H9 (cell line): Measurements from ENCODE around the gene FARP2. TPM values are rescaled to one million over a fixed set of nuclear protein-coding genes. Genes with fewer than 3 reads are reported as not detected.
A peak's percentile ranks its signal among the peaks of the same experiment; 100 is the strongest.

Experiments
- DNase-seq: peaks from one replicate; pipeline ENCODE4 v3.0.0-alpha.2; 2017
- H2AFZ ChIP-seq: one replicate; pipeline ENCODE4 v1.6.1; 2013; ENCODE audit warnings: mild to moderate bottlenecking, low read length, control low read depth, moderate library complexity
- H2AK5ac ChIP-seq: 2 replicates; pipeline ENCODE4 v1.6.1; 2013; ENCODE audit warnings: low read length, control low read depth, mixed read lengths; ENCODE audit not compliant: insufficient read length
- H2BK120ac ChIP-seq: one replicate; pipeline ENCODE4 v1.6.1; 2013; ENCODE audit warnings: low read depth, mild to moderate bottlenecking, low read length, control low read depth, inconsistent platforms; ENCODE audit not compliant: poor library complexity, severe bottlenecking
- H2BK12ac ChIP-seq: 2 replicates; pipeline ENCODE4 v1.6.1; 2013; ENCODE audit warnings: low read length, control low read depth, mixed read lengths, low read depth; ENCODE audit not compliant: insufficient read length
- H2BK15ac ChIP-seq: 2 replicates; pipeline ENCODE4 v1.6.1; 2013; ENCODE audit warnings: low read depth, low read length, control low read depth
- H2BK20ac ChIP-seq: one replicate; pipeline ENCODE4 v1.6.1; 2013; ENCODE audit warnings: low read depth, mild to moderate bottlenecking, low read length, control low read depth, inconsistent platforms; ENCODE audit not compliant: poor library complexity, severe bottlenecking
- H2BK5ac ChIP-seq: 2 replicates; pipeline ENCODE4 v1.6.1; 2013; ENCODE audit warnings: low read length, control low read depth, mixed read lengths; ENCODE audit not compliant: insufficient read length
- H3K14ac ChIP-seq: 2 replicates; pipeline ENCODE4 v1.6.1; 2013; ENCODE audit warnings: low read length, control low read depth; ENCODE audit not compliant: insufficient read depth
- H3K18ac ChIP-seq: 2 replicates; pipeline ENCODE4 v1.6.1; 2013; ENCODE audit warnings: low read depth, mild to moderate bottlenecking, mixed read lengths, low read length, control low read depth; ENCODE audit not compliant: insufficient read length
- H3K23ac ChIP-seq: 2 replicates; pipeline ENCODE4 v1.6.1; 2013; ENCODE audit warnings: low read length, control low read depth, mixed read lengths, low read depth; ENCODE audit not compliant: insufficient read length
- H3K23me2 ChIP-seq: 2 replicates; pipeline ENCODE4 v1.6.1; 2013; ENCODE audit warnings: low read depth, mild to moderate bottlenecking, mixed read lengths, low read length, control low read depth; ENCODE audit not compliant: insufficient read length, poor library complexity, severe bottlenecking
- H3K27ac ChIP-seq: 2 replicates; pipeline ENCODE4 v1.5.1; 2013; ENCODE audit warnings: low read length, control low read depth, mixed read lengths, low read depth; ENCODE audit not compliant: insufficient read length
- H3K27me3 ChIP-seq: 2 replicates; pipeline ENCODE4 v1.6.1; 2013; ENCODE audit warnings: low read length, control low read depth, inconsistent platforms; ENCODE audit not compliant: insufficient read depth
- H3K4ac ChIP-seq: 2 replicates; pipeline ENCODE4 v1.6.1; 2013; ENCODE audit warnings: low read depth, mild to moderate bottlenecking, control low read depth, inconsistent platforms, low read length, moderate library complexity
- H3K4me1 ChIP-seq: 2 replicates; pipeline ENCODE4 v1.6.1; 2013; ENCODE audit warnings: low read length, control low read depth, inconsistent platforms; ENCODE audit not compliant: insufficient read depth
- H3K4me2 ChIP-seq: 2 replicates; pipeline ENCODE4 v1.6.1; 2013; ENCODE audit warnings: low read length, control low read depth, mixed read lengths; ENCODE audit not compliant: insufficient read length, insufficient read depth
- H3K56ac ChIP-seq: 2 replicates; pipeline ENCODE4 v1.6.1; 2013; ENCODE audit warnings: low read depth, mild to moderate bottlenecking, mixed read lengths, low read length, control low read depth; ENCODE audit not compliant: insufficient read length
- H3K79me1 ChIP-seq: 2 replicates; pipeline ENCODE4 v1.6.1; 2013; ENCODE audit warnings: low read depth, mild to moderate bottlenecking, moderate library complexity, low read length, control low read depth, inconsistent platforms; ENCODE audit not compliant: insufficient read depth, poor library complexity, severe bottlenecking
- H3K79me2 ChIP-seq: 2 replicates; pipeline ENCODE4 v1.6.1; 2013; ENCODE audit warnings: low read length, control low read depth, inconsistent platforms; ENCODE audit not compliant: insufficient read depth
- H3K9ac ChIP-seq: 2 replicates; pipeline ENCODE4 v1.6.1; 2013; ENCODE audit warnings: low read length, control low read depth, mixed read lengths; ENCODE audit not compliant: insufficient read length; ENCODE audit errors: extremely low read depth
- H3K9me3 ChIP-seq: one replicate; pipeline ENCODE4 v1.6.1; 2013; ENCODE audit warnings: low read depth, low read length, inconsistent platforms; ENCODE audit not compliant: control insufficient read depth
- H3T11ph ChIP-seq: one replicate; pipeline ENCODE4 v1.6.1; 2013; ENCODE audit warnings: mild to moderate bottlenecking, low read length, control low read depth, inconsistent platforms
- H4K20me1 ChIP-seq: one replicate; pipeline ENCODE4 v1.6.1; 2013; ENCODE audit not compliant: control insufficient read depth, insufficient read length, insufficient read depth
- H4K5ac ChIP-seq: 2 replicates; pipeline ENCODE4 v1.6.1; 2013; ENCODE audit warnings: low read depth, mild to moderate bottlenecking, mixed read lengths, low read length, control low read depth; ENCODE audit not compliant: insufficient read length
- H4K8ac ChIP-seq: replicated peaks from 2 replicates; pipeline ENCODE4 v1.6.1; 2013; ENCODE audit warnings: low read length, control low read depth, mixed read lengths, low read depth; ENCODE audit not compliant: insufficient read length
- H4K91ac ChIP-seq: 2 replicates; pipeline ENCODE4 v1.6.1; 2013; ENCODE audit warnings: low read depth, mild to moderate bottlenecking, moderate library complexity, mixed read lengths, low read length, control low read depth; ENCODE audit not compliant: insufficient read length
- H3K27ac Mint-ChIP-seq, 3 experiments: 2 replicates in 2 of 3; 3 replicates in 1 of 3; pipeline ENCODE4 v1.8.0; 2020 to 2021; ENCODE audit warnings: mixed read lengths in 3 of 3, mild to moderate bottlenecking in 1 of 3, moderate library complexity in 1 of 3
- H3K27me3 Mint-ChIP-seq: 2 replicates; pipeline ENCODE4 v1.8.0; 2021; ENCODE audit warnings: low read depth, mild to moderate bottlenecking, moderate library complexity, mixed read lengths
- H3K36me3 Mint-ChIP-seq, 3 experiments: 2 replicates in 2 of 3; 3 replicates in 1 of 3; pipeline ENCODE4 v1.8.0; 2020 to 2021; ENCODE audit warnings: low read depth in 3 of 3, mixed read lengths in 3 of 3; ENCODE audit not compliant: insufficient read depth in 1 of 3
- H3K4me1 Mint-ChIP-seq, 2 experiments: 2 replicates each; pipeline ENCODE4 v1.8.0; 2020; ENCODE audit warnings: mixed read lengths in 2 of 2
- H3K4me3 Mint-ChIP-seq, 2 experiments: 2 replicates in 1 of 2; 3 replicates in 1 of 2; pipeline ENCODE4 v1.8.0; 2020 to 2021; ENCODE audit warnings: mild to moderate bottlenecking in 2 of 2, mixed read lengths in 2 of 2, moderate library complexity in 1 of 2
- H3K9me3 Mint-ChIP-seq, 2 experiments: 2 replicates in 1 of 2; 3 replicates in 1 of 2; pipeline ENCODE4 v1.8.0; 2020; ENCODE audit warnings: mild to moderate bottlenecking in 2 of 2, mixed read lengths in 2 of 2, moderate library complexity in 1 of 2
- WGBS: extraction: QIAGEN DNeasy Blood & Tissue Kit; methylation state at CpG from one replicate; pipeline ENCODE4 v1.1.7; 2013; ENCODE audit warnings: missing lambda C conversion rate, low lambda C conversion rate, mixed read lengths; ENCODE audit not compliant: insufficient read length; ENCODE audit errors: extremely low coverage; 5-methylcytosine and 5-hydroxymethylcytosine counted together
- total RNA-seq: library from RNA; stranded (reverse); gene quantifications from 2 replicates; pipeline ENCODE4 v1.2.1, GENCODE V29; 2021
- TF ChIP-seq, protein P1 (sequence below): fragments of 200-600 bp; sonication (generic); conservative IDR thresholded peaks from 3 replicates; pipeline ENCODE4 v1.8.0; 2021; ENCODE audit warnings: antibody characterized with exemption, mild to moderate bottlenecking

The FARP2 gene
- total RNA-seq, 1 experiment from 2014 or later: 33.9 TPM

DNA sequence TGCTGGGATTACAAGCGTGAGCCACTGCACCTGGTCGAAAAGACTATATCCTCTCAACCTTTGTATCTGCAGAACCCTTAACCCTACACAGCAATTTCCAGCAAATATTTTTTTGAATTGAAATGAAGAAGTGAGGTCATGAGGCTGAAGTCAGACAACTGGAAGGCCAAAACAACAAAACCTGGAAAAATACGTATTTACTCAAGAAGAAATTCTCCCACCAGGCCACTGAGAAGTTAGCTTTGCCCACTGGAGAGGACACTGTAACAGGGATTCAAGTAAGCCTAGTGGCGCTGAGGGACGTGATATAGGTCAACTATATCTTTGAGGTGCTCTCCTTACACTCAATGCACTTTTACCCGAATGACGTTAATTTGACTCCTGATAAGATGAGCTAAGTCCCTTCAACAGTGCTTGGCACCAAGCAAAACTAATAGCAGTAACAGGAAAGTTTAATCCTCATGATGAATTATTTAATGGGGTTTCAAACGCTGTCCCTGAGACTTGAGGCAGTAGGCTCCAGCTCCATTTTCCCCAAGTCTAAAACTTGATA, 42.5 kb upstream of the FARP2 start:
- no peak overlapping the region for H3K56ac ChIP-seq
- no CpG with 5 or more reads among the region's 8 CpGs for WGBS
- H3T11ph ChIP-seq: no peak overlapping the region
- H3K79me2 ChIP-seq: peaks cover 70% of the 10 kb centered on the region
- no peak overlapping the region for H2BK15ac ChIP-seq
- no peak overlapping the region for H3K9ac ChIP-seq
- Mint-ChIP-seq H3K4me3 (peak overlapping the region; percentile 100), H3K27me3 (no peaks in the 10 kb centered on the region), H3K4me1 (peaks cover 55 to 57% of the 10 kb centered on the region in 2 experiments), H3K9me3 (no peaks in the 10 kb centered on the region; a peak in 1 of 5 replicates), H3K27ac (no peak overlapping the region; a peak in 1 of 7 replicates), H3K36me3 (peaks cover 4 to 19% (median 13%) of the 10 kb centered on the region in 3 experiments; a peak in 6 of 7 replicates)
- no peak overlapping the region for H2AK5ac ChIP-seq
- H3K14ac ChIP-seq: no peak overlapping the region
- no peak overlapping the region for H2BK12ac ChIP-seq
- DNase-seq: no peak
- H3K18ac ChIP-seq: no peak overlapping the region
- TF ChIP-seq, protein P1, sequence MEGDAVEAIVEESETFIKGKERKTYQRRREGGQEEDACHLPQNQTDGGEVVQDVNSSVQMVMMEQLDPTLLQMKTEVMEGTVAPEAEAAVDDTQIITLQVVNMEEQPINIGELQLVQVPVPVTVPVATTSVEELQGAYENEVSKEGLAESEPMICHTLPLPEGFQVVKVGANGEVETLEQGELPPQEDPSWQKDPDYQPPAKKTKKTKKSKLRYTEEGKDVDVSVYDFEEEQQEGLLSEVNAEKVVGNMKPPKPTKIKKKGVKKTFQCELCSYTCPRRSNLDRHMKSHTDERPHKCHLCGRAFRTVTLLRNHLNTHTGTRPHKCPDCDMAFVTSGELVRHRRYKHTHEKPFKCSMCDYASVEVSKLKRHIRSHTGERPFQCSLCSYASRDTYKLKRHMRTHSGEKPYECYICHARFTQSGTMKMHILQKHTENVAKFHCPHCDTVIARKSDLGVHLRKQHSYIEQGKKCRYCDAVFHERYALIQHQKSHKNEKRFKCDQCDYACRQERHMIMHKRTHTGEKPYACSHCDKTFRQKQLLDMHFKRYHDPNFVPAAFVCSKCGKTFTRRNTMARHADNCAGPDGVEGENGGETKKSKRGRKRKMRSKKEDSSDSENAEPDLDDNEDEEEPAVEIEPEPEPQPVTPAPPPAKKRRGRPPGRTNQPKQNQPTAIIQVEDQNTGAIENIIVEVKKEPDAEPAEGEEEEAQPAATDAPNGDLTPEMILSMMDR: no peak
- no peak overlapping the region for H4K5ac ChIP-seq
- peak overlapping the region; percentile 60 for H3K4me2 ChIP-seq
- 0 out of 2 replicates have a peak, but pooled peaks cover 2% of the 10 kb centered on the region for H3K4me1 ChIP-seq
- no peak overlapping the region for H4K8ac ChIP-seq
- no peak overlapping the region for H4K91ac ChIP-seq
- H3K23me2 ChIP-seq: peaks cover 9% of the 10 kb centered on the region
- no peaks in the 10 kb centered on the region for H4K20me1 ChIP-seq
- no peaks in the 10 kb centered on the region for H3K9me3 ChIP-seq
- no peak overlapping the region for H2BK120ac ChIP-seq
- no peak overlapping the region for H3K4ac ChIP-seq
- H2AFZ ChIP-seq: no peak overlapping the region
- H3K79me1 ChIP-seq: peaks cover 3% of the 10 kb centered on the region
- H2BK20ac ChIP-seq: no peak overlapping the region
- no peak overlapping the region for H3K23ac ChIP-seq
- H3K27me3 ChIP-seq: no peaks in the 10 kb centered on the region
- no peak overlapping the region for H2BK5ac ChIP-seq
- no peak overlapping the region for H3K27ac ChIP-seq
